G401.6 (cell line): Measurements from ENCODE around the gene DCTN2.
"Not testable (repeated sequence)": the region's sequence is repeated elsewhere in the genome, so short reads cannot be mapped to it uniquely, and the experiment has no call there.

Experiments used
- FAIRE-seq: peaks from 2 replicates; lab custom pipeline; 2012; peaks lifted over from hg19 to GRCh38; lab: Jason Lieb, UNC

The DCTN2 gene

DNA sequence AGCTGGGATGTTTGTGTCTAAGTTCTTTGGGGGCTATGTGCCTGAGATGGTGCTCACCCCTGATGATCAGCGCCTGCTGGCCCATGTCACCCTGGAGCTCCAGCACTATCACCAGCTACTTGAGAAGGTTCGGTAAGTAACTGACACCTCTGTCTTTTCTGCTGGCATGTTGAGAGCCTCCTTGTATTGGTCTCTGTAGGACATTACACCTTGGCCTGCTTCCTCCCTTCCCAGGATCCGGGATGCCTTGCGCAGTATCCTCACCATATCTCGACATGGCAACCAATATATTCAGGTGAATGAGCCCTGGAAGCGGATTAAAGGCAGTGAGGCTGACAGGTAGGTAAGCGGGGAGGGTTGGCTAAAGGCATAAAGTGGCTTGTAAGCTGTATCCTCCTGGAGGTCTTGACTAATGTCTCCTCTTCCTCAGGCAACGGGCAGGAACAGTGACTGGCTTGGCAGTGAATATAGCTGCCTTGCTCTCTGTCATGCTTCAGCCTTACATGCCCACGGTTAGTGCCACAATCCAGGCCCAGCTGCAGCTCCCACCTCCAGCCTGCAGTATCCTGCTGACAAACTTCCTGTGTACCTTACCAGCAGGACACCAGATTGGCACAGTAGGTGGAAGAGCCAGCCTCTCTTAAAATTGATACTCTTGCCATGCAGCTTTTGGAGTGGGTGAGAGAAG lies 32.1 kb downstream of the DCTN2 start:
- FAIRE-seq = no peak

DNA sequence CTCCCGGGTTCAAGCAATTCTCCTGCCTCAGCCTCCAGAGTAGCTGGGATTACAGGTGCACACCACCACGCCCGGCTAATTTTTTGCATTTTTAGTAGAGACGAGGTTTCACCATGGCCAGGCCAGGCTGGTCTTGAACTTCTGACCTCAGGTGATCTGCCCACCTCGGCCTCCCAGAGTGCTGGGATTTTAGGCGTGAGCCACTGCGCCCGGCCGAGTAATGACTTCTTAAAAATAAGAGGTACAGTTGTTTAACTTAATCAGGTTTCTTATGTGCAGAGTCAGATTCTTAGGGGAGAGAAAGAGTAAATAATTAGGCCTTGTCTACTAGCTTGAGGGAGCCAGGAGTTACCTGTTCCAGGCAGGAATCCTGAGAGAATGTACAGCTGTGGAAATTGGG lies 32.7 kb downstream of the DCTN2 start:
- FAIRE-seq = not testable (repeated sequence)

DNA sequence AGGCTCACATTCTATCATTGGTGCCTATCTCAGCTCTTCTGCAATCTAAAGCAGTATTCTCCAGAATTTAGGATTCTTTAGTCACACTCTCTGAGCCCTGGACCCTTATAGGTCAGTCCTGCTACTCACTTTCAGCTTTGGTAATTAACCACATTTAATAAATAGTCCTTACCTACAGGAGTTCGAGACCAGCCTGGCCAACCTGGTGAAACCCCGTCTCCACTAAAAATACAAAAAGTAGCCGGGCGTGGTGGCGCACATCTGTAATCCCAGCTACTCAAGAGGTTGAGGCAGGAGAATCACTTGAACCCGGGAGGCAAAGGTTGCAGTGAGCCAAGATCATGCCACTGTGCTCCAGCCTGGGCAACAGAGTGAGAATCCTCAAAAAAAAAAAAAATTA lies 33.3 kb downstream of the DCTN2 start:
- not testable (repeated sequence) for FAIRE-seq

- no peak for FAIRE-seq
Measured at GRCh38 chr12:57513266-57513665, 33.7 kb downstream of the DCTN2 start.

DNA sequence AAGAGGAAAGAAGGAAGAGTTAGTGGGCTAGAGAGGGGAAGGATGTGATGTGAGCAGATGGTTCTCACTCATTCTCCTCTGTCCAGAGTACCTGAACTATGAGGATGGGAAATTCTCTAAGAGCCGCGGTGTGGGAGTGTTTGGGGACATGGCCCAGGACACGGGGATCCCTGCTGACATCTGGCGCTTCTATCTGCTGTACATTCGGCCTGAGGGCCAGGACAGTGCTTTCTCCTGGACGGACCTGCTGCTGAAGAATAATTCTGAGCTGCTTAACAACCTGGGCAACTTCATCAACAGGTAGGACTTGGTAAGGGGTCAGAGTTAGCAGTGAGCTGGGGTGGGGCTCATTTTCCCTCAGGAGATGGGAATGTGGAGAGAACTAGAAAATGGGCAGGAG lies 34.3 kb downstream of the DCTN2 start:
- FAIRE-seq = no peak

GRCh38 chr12:57511588-57512325 lies 35.2 kb downstream of the DCTN2 start:
- no peak for FAIRE-seq

DNA sequence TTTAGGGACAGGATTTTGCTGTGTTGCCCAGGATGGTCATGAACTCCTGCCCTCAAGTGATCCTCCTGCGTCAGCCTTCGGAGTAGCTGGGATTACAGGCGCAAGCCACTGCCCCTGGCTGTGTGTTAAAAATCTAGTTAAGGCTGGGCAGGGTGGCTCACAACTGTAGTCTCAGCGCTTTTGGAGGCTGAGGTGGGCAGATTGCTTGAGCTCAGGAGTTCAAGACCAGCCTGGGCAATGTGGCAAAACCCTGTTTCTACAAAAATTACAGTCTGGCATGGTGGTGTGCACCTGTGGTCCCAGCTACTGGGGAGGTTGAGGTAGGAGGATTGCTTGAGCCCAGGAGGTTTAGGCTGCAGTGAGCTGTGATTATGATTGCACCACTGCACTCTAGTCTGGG lies 35.8 kb downstream of the DCTN2 start:
- no peak for FAIRE-seq

- not testable (repeated sequence) for FAIRE-seq
Measured at GRCh38 chr12:57507796-57508195, 39.2 kb downstream of the DCTN2 start.

GRCh38 chr12:57506541-57506940 lies 40.5 kb downstream of the DCTN2 start:
- FAIRE-seq = not testable (repeated sequence)

GRCh38 chr12:57502311-57502969 lies 44.6 kb downstream of the DCTN2 start:
- not testable (repeated sequence) for FAIRE-seq

- FAIRE-seq = no peak
Measured at GRCh38 chr12:57500213-57500612, 46.8 kb downstream of the DCTN2 start.

- no peak for FAIRE-seq
Measured at GRCh38 chr12:57498571-57498970, 48.4 kb downstream of the DCTN2 start.

- no peak for FAIRE-seq
Measured at GRCh38 chr12:57498132-57498502, 48.9 kb downstream of the DCTN2 start.

- FAIRE-seq = no peak
Measured at GRCh38 chr12:57497223-57498131, 49.5 kb downstream of the DCTN2 start.

DNA sequence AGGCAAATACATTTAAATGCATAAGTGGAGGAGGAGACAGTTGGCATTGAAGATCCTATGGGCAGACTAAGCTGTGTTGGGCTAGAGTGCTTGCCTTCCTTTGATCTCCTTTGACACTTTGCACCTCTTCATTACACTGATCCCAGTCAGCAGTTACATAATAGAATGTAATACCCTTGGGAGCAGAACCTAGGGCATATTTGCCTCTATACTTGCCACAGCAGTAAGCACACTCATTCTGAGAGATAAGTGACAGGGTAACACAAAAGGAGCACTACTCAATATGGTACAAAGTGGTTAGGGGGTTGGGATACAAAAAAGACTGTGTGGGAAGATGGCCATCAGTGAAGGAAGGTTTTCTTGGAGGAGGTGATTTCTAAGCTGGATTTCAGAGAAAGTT lies 50.2 kb downstream of the DCTN2 start:
- FAIRE-seq = no peak

DNA sequence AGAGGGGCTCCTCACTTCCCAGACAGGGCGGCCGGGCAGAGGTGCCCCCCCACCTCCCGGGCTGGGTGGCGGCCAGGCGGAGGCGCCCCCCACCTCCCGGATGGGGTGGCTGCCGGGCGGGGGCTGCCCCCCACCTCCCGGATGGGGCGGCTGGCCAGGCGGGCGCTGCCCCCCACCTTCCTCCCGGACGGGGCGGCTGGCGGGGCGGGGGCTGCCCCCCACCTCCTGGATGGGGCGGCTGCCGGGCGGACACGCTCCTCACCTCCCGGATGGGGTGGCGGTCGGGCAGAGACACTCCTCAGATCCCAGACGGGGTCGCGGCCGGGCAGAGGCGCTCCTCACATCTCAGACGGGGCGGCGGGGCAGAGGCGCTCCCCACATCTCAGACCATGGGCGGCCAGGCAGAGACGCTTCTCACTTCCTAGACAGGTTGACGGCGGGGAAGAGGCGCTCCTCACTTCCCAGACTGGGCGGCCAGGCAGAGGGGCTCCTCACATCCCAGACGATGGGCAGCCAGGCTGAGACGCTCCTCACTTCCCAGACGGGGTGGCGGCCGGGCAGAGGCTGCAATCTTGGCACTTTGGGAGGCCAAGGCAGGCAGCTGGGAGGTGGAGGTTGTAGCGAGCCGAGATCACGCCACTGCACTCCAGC lies 51.8 kb downstream of the DCTN2 start:
- FAIRE-seq = not testable (repeated sequence)

GRCh38 chr12:57491393-57492280 lies 55.4 kb downstream of the DCTN2 start:
- peak; percentile 41 for FAIRE-seq

GRCh38 chr12:57490126-57490525 lies 56.9 kb downstream of the DCTN2 start:
- FAIRE-seq = no peak

- no peak for FAIRE-seq
Measured at GRCh38 chr12:57489157-57489641, 57.8 kb downstream of the DCTN2 start.

GRCh38 chr12:57488402-57489156 lies 58.4 kb downstream of the DCTN2 start:
- FAIRE-seq = no peak
